MM.1S (cell line): ENCODE measurements around the gene PLA2G15.

ENCODE experiments used
- DNase-seq: peaks from one replicate; pipeline ENCODE4 v3.0.0-alpha.2; 2015
- H2AFZ ChIP-seq: fragments of 300-600 bp; sonication (generic); 2 replicates; pipeline ENCODE4 v1.6.0; 2016; ENCODE audit warnings: antibody characterized with exemption, low read length
- H3F3A ChIP-seq: fragments of 300-600 bp; sonication (generic); 2 replicates; pipeline ENCODE4 v1.6.1; 2016; ENCODE audit warnings: mild to moderate bottlenecking, antibody characterized with exemption, low read length, moderate library complexity, mixed read lengths; ENCODE audit not compliant: insufficient read depth
- H3K27ac ChIP-seq: fragments of 300-600 bp; sonication (generic); 2 replicates; pipeline ENCODE4 v1.5.1; 2016; ENCODE audit warnings: mild to moderate bottlenecking, low read length
- H3K27me3 ChIP-seq: fragments of 300-600 bp; sonication (generic); replicated peaks from 2 replicates; pipeline ENCODE4 v1.6.0; 2016; ENCODE audit warnings: low read length; ENCODE audit not compliant: insufficient read depth
- H3K36me3 ChIP-seq: fragments of 300-600 bp; sonication (generic); replicated peaks from 2 replicates; pipeline ENCODE4 v1.6.1; 2016; ENCODE audit warnings: mild to moderate bottlenecking, low read length, mixed read lengths; ENCODE audit not compliant: insufficient read depth
- H3K4me1 ChIP-seq: fragments of 300-600 bp; sonication (generic); 2 replicates; pipeline ENCODE4 v1.6.1; 2016; ENCODE audit warnings: low read length, mixed read lengths
- H3K4me2 ChIP-seq: fragments of 300-600 bp; sonication (generic); 2 replicates; pipeline ENCODE4 v1.6.0; 2016; ENCODE audit warnings: low read depth, low read length
- H3K4me3 ChIP-seq: fragments of 300-600 bp; sonication (generic); 2 replicates; pipeline ENCODE4 v1.5.1; 2016; ENCODE audit warnings: low read length, mixed read lengths
- H3K79me2 ChIP-seq: fragments of 300-600 bp; sonication (generic); 2 replicates; pipeline ENCODE4 v1.6.1; 2016; ENCODE audit warnings: mixed run types, low read length, mixed read lengths
- H3K9ac ChIP-seq: fragments of 300-600 bp; sonication (generic); 2 replicates; pipeline ENCODE4 v1.6.1; 2016; ENCODE audit warnings: low read length, mixed read lengths
- H3K9me2 ChIP-seq: fragments of 300-600 bp; sonication (generic); replicated peaks from 2 replicates; pipeline ENCODE4 v1.6.1; 2016; ENCODE audit warnings: mild to moderate bottlenecking, low read length, mixed read lengths; ENCODE audit not compliant: insufficient read depth
- H3K9me3 ChIP-seq: fragments of 300-600 bp; sonication (generic); replicated peaks from 2 replicates; pipeline ENCODE4 v1.6.1; 2016; ENCODE audit warnings: mild to moderate bottlenecking, low read length, mixed read lengths; ENCODE audit not compliant: insufficient read depth
- H4K20me1 ChIP-seq: fragments of 300-600 bp; sonication (generic); 2 replicates; pipeline ENCODE4 v1.6.1; 2016; ENCODE audit warnings: mild to moderate bottlenecking, low read length, moderate library complexity, mixed read lengths; ENCODE audit not compliant: insufficient read depth
- CTCF ChIP-seq: fragments of 300-600 bp; sonication (generic); IDR thresholded peaks from 2 replicates; pipeline ENCODE4 v1.5.1; 2016; ENCODE audit warnings: antibody characterized with exemption, low read length, mixed read lengths
- EZH2 ChIP-seq: fragments of 300-600 bp; sonication (generic); optimal IDR thresholded peaks from 2 replicates; pipeline ENCODE3; 2017; ENCODE audit warnings: low read depth, mild to moderate bottlenecking, antibody characterized with exemption, low read length, mixed read lengths
- EZH2phosphoT487 ChIP-seq: fragments of 300-600 bp; sonication (generic); IDR thresholded peaks from 2 replicates; pipeline ENCODE4 v1.6.1; 2018; ENCODE audit warnings: antibody characterized with exemption, low read length

The PLA2G15 gene

GRCh38 chr16:68264128-68265077 lies 19.2 kb downstream of the PLA2G15 start, which contains the start of gene SLC7A6:
TSS of gene SLC7A6 (plus strand) at chr16:68264526. CDS start at chr16:68274727, 10,201 bp downstream.
- Histone ChIP-seq H3F3A (peaks cover 27% of the 10 kb centered on the region), H3K27me3 (no peaks in the 10 kb centered on the region), H3K27ac (peak within 1 kb of the TSS; percentile 75), H3K4me3 (peak within 1 kb of the TSS; percentile 94), H3K79me2 (peaks cover 89% of the 10 kb centered on the region), H3K36me3 (peaks cover 10% of the 10 kb centered on the region), H3K9me2 (no peaks in the 10 kb centered on the region), H3K9me3 (no peaks in the 10 kb centered on the region), H3K4me2 (peak within 1 kb of the TSS; percentile 96), H3K4me1 (peaks cover 42% of the 10 kb centered on the region), H3K9ac (peak within 1 kb of the TSS; percentile 89), H2AFZ (peak within 1 kb of the TSS; percentile 63), H4K20me1 (no peaks in the 10 kb centered on the region)
- TF ChIP-seq CTCF (peak; percentile 86), EZH2phosphoT487 (no peak)
- peak; percentile 84 for DNase-seq

- DNase-seq: peak; percentile 39
- Histone ChIP-seq H3K9me3 (no peaks in the 10 kb centered on the region), H3K79me2 (peaks cover 89% of the 10 kb centered on the region), H3K9me2 (no peaks in the 10 kb centered on the region), H3K4me3 (peak overlapping the region; percentile 94), H3K4me1 (peaks cover 42% of the 10 kb centered on the region), H2AFZ (peak overlapping the region; percentile 61; the same call in 1 of the 2 replicates), H3K27ac (peak overlapping the region; percentile 70), H3K27me3 (no peaks in the 10 kb centered on the region), H3K36me3 (0 out of 2 replicates have a peak, but pooled peaks cover 5% of the 10 kb centered on the region), H3K4me2 (peak overlapping the region; percentile 72), H3F3A (peaks cover 27% of the 10 kb centered on the region), H3K9ac (peak overlapping the region; percentile 89), H4K20me1 (no peaks in the 10 kb centered on the region)
- TF ChIP-seq EZH2 (no peak), CTCF (no peak), EZH2phosphoT487 (no peak)
Measured at GRCh38 chr16:68265078-68265920, 20.1 kb downstream of the PLA2G15 start.

GRCh38 chr16:68267612-68268405 lies 22.6 kb downstream of the PLA2G15 start:
- no peak for DNase-seq
- H3K36me3 ChIP-seq: 0 out of 2 replicates have a peak, but pooled peaks cover 5% of the 10 kb centered on the region
- no peaks in the 10 kb centered on the region for H3K27me3 ChIP-seq
- no peaks in the 10 kb centered on the region for H4K20me1 ChIP-seq
- peaks cover 38% of the 10 kb centered on the region for H3F3A ChIP-seq
- H3K9me3 ChIP-seq: no peaks in the 10 kb centered on the region
- H3K4me3 ChIP-seq: no peak overlapping the region
- H3K9ac ChIP-seq: no peak overlapping the region
- no peak overlapping the region for H3K27ac ChIP-seq
- TF ChIP-seq CTCF (no peak), EZH2phosphoT487 (no peak), EZH2 (no peak)
- H3K9me2 ChIP-seq: no peaks in the 10 kb centered on the region
- H3K79me2 ChIP-seq: peaks cover 93% of the 10 kb centered on the region
- H2AFZ ChIP-seq: no peak overlapping the region
- no peak overlapping the region for H3K4me2 ChIP-seq
- peaks cover 48% of the 10 kb centered on the region for H3K4me1 ChIP-seq
